IPS-15b (cell line): Measurements from ENCODE around the gene NRN1L.

Experiments used
- H3K27me3 ChIP-seq: one replicate; pipeline ENCODE4 v1.6.1; 2013; ENCODE audit warnings: low read length; ENCODE audit not compliant: control insufficient read depth, insufficient read depth
- H3K36me3 ChIP-seq: one replicate; pipeline ENCODE4 v1.6.1; 2013; ENCODE audit warnings: low read length; ENCODE audit not compliant: control insufficient read depth, insufficient read depth
- H3K4me1 ChIP-seq: one replicate; pipeline ENCODE4 v1.6.1; 2013; ENCODE audit warnings: mild to moderate bottlenecking, low read length; ENCODE audit not compliant: control insufficient read depth, insufficient read depth
- H3K4me3 ChIP-seq: one replicate; pipeline ENCODE4 v1.5.1; 2013; ENCODE audit warnings: low read depth, low read length
- H3K9ac ChIP-seq: one replicate; pipeline ENCODE4 v1.6.1; 2013; ENCODE audit warnings: low read depth, mild to moderate bottlenecking, low read length
- H3K9me3 ChIP-seq: one replicate; pipeline ENCODE4 v1.6.1; 2013; ENCODE audit warnings: mild to moderate bottlenecking, low read length; ENCODE audit not compliant: control insufficient read depth, insufficient read depth

Gene NRN1L

GRCh38 chr16:67926181-67926750 lies 41.6 kb downstream of the NRN1L start:
- Histone ChIP-seq H3K9me3 (no peaks in the 10 kb centered on the region), H3K4me3 (no peak overlapping the region), H3K9ac (no peak overlapping the region), H3K27me3 (no peaks in the 10 kb centered on the region), H3K4me1 (no peaks in the 10 kb centered on the region), H3K36me3 (peaks cover 21% of the 10 kb centered on the region)

DNA sequence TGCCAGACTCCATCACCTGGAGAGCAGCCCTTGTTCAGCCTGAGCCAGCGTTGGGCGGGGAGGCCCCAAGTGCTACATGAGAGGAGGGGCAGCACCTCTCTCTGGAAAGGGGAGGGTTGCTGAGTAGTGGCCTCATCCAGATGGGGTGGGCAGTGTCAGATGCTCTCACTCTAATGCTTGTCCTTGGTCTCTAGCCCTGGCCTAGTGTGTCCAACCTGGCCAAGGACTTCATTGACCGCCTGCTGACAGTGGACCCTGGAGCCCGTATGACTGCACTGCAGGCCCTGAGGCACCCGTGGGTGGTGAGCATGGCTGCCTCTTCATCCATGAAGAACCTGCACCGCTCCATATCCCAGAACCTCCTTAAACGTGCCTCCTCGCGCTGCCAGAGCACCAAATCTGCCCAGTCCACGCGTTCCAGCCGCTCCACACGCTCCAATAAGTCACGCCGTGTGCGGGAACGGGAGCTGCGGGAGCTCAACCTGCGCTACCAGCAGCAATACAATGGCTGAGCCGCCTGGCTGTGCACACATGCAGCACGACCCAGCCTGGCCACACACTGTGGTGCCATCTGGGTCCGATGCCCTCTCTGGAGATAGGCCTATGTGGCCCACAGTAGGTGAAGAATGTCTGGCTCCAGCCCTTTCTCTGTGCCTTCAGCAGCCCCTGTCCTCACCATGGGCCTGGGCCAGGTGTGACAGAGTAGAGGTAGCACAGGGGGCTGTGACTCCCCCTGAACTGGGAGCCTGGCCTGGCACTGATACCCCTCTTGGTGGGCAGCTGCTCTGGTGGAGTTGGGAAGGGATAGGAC lies 42.7 kb downstream of the NRN1L start:
- Histone ChIP-seq H3K27me3 (no peaks in the 10 kb centered on the region), H3K4me3 (no peak overlapping the region), H3K9ac (no peak overlapping the region), H3K4me1 (no peaks in the 10 kb centered on the region), H3K9me3 (no peaks in the 10 kb centered on the region), H3K36me3 (peaks cover 22% of the 10 kb centered on the region)

DNA sequence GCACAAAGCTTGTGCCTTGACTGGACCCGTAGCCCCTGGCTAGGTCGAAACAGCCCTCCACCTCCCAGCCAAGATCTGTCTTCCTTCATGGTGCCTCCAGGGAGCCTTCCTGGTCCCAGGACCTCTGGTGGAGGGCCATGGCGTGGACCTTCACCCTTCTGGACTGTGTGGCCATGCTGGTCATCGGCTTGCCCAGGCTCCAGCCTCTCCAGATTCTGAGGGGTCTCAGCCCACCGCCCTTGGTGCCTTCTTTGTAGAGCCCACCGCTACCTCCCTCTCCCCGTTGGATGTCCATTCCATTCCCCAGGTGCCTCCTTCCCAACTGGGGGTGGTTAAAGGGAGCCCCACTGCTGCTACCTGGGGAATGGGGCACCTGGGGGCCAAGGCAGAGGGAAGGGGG lies 43.5 kb downstream of the NRN1L start:
- Histone ChIP-seq H3K4me1 (no peaks in the 10 kb centered on the region), H3K4me3 (no peak overlapping the region), H3K36me3 (peaks cover 24% of the 10 kb centered on the region)

GRCh38 chr16:67928561-67929364 lies 44.1 kb downstream of the NRN1L start:
- Histone ChIP-seq H3K4me3 (no peak overlapping the region), H3K9ac (no peak overlapping the region), H3K9me3 (no peaks in the 10 kb centered on the region), H3K27me3 (no peaks in the 10 kb centered on the region), H3K36me3 (peaks cover 24% of the 10 kb centered on the region), H3K4me1 (no peaks in the 10 kb centered on the region)

More for the DNA sequence above, 43.5 kb downstream of the NRN1L start:
- H3K9me3 ChIP-seq = no peaks in the 10 kb centered on the region
- H3K9ac ChIP-seq = no peak overlapping the region
- H3K27me3 ChIP-seq = no peaks in the 10 kb centered on the region

- Histone ChIP-seq H3K36me3 (peaks cover 21% of the 10 kb centered on the region), H3K4me3 (no peak overlapping the region), H3K27me3 (no peaks in the 10 kb centered on the region), H3K9ac (no peak overlapping the region), H3K9me3 (no peaks in the 10 kb centered on the region), H3K4me1 (peaks cover 4% of the 10 kb centered on the region)
These were observed 45.5 kb downstream of the NRN1L start for GRCh38 chr16:67930191-67930590.

- no peaks in the 10 kb centered on the region for H3K27me3 ChIP-seq
- no peaks in the 10 kb centered on the region for H3K9me3 ChIP-seq
- no peak overlapping the region for H3K9ac ChIP-seq
- peaks cover 4% of the 10 kb centered on the region for H3K4me1 ChIP-seq
- H3K4me3 ChIP-seq = no peak overlapping the region
- peaks cover 21% of the 10 kb centered on the region for H3K36me3 ChIP-seq
These were observed 46.1 kb downstream of the NRN1L start for GRCh38 chr16:67930678-67931211.

DNA sequence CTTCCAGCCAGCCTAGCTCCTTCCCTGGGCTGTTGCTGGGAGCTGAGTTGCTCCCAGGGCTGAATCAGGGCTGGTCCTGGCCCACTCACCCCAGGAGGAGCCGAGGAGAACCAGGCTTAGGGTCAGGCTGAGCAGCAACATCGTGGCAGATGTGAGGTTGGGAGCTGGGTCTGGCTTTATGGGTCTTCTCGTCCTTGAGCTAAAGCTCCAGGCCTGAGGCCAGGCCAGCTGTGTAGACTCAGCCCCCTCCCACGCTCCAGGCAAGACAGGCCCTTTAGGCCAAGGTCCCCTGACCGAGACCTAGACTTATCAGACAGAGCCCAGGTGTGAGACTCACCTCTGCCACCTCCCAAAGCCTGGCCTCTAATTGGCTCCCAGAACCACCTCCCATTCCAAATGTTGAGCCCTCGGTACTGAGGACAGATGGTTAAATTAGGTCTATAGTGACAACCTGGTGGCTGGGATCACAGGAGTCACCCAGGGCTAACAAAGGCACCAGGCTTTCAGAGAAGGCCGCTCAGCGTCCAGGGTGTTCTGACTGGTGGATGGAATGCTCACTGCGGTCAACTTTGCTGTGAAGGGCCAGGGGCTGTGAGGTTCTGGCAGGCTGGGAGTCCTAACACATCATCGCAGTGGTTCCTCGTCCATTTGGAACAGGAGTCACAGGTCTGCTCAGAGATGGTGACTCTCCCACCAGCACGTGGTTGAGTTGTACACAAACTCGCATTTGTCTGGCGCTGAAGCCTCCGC lies 47.2 kb downstream of the NRN1L start, which contains the start of gene CTRL:
CTRL (minus strand) TSS at position 151 of the 750 bp plus-strand sequence; CDS start at position 141, 10 bp downstream.
- Histone ChIP-seq H3K36me3 (peaks cover 24% of the 10 kb centered on the region), H3K27me3 (no peaks in the 10 kb centered on the region), H3K4me3 (no peak within 1 kb of the TSS), H3K9ac (no peak within 1 kb of the TSS), H3K4me1 (peaks cover 4% of the 10 kb centered on the region), H3K9me3 (no peaks in the 10 kb centered on the region)

- Histone ChIP-seq H3K36me3 (peaks cover 22% of the 10 kb centered on the region), H3K9me3 (no peaks in the 10 kb centered on the region), H3K27me3 (no peaks in the 10 kb centered on the region), H3K4me1 (peaks cover 8% of the 10 kb centered on the region), H3K9ac (no peak overlapping the region), H3K4me3 (no peak overlapping the region)
These were observed 47.8 kb downstream of the NRN1L start for GRCh38 chr16:67932462-67932840.

- Histone ChIP-seq H3K36me3 (peaks cover 21% of the 10 kb centered on the region), H3K4me3 (no peak overlapping the region), H3K9me3 (no peaks in the 10 kb centered on the region), H3K27me3 (no peaks in the 10 kb centered on the region), H3K9ac (peak overlapping the region; percentile 26), H3K4me1 (peaks cover 8% of the 10 kb centered on the region)
These were observed 49.1 kb downstream of the NRN1L start for GRCh38 chr16:67933805-67934204.

DNA sequence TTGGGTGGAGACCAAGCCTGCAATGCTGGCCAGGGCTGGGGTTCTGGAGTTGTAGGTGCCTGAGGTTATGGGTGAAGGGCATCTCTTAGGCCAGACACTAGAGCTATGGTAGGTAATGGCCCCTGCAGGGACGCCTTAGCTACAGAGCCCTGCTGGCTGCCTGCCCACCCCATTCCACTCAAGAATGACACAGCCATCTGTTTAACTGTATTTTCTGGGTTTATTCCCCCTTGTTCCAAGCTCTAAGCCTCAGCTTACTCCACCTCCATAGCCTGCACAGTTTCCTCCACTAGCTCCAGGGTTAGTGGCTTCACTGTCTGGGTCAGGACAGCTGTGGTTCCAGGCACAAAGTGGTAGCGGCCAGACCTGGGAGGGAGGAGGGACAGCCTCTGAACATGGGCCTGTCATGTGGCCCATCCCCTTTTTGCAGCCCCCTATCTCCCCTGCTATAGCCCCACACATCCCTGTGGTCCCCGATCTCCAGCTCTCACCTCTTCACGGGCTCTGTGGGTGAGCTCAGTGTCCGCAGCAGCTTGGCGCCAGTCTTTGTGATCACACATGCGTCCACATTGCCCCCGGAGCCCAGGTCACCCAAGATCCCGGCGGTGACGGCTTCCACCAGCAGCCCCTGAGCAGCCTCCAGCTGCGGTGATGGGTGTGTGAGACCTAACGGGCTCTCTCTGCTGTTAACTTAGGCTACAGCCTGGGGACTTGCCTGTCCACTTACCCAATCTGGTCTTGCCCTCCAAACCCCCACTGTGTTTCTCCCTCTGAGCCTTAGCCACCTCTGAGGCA lies 49.8 kb downstream of the NRN1L start:
- H3K36me3 ChIP-seq = peaks cover 18% of the 10 kb centered on the region
- H3K27me3 ChIP-seq = no peaks in the 10 kb centered on the region
- peaks cover 8% of the 10 kb centered on the region for H3K4me1 ChIP-seq
- H3K9ac ChIP-seq = no peak overlapping the region
- H3K4me3 ChIP-seq = peak overlapping the region; percentile 99
- no peaks in the 10 kb centered on the region for H3K9me3 ChIP-seq
